ENCODE data around the gene MEGF8.

The MEGF8 gene

GRCh38 chr19:42396381-42397262 lies 71.2 kb downstream of the MEGF8 start:
- peak; percentile 100 for DNase-seq

GRCh38 chr19:42397263-42398166 lies 72.1 kb downstream of the MEGF8 start:
- DNase-seq = no peak

GRCh38 chr19:42400404-42400803 lies 75.0 kb downstream of the MEGF8 start:
- DNase-seq = no peak

- peak; percentile 67 for DNase-seq
Observed at GRCh38 chr19:42401365-42402303, 76.2 kb downstream of the MEGF8 start.

GRCh38 chr19:42402376-42403116 lies 77.1 kb downstream of the MEGF8 start:
- no peak for DNase-seq

GRCh38 chr19:42403586-42403985 lies 78.2 kb downstream of the MEGF8 start:
- no peak for DNase-seq

- DNase-seq = no peak
Observed at GRCh38 chr19:42406111-42406510, 80.7 kb downstream of the MEGF8 start.

- DNase-seq = no peak
Observed at GRCh38 chr19:42407085-42407815, 81.8 kb downstream of the MEGF8 start.

GRCh38 chr19:42407816-42408175 lies 82.4 kb downstream of the MEGF8 start:
- DNase-seq = no peak

- no peak for DNase-seq
Observed at GRCh38 chr19:42409477-42409876, 84.0 kb downstream of the MEGF8 start.

GRCh38 chr19:42410371-42410770 lies 84.9 kb downstream of the MEGF8 start:
- DNase-seq = no peak

GRCh38 chr19:42411581-42412178 lies 86.2 kb downstream of the MEGF8 start:
- DNase-seq = no peak

GRCh38 chr19:42412227-42412626 lies 86.8 kb downstream of the MEGF8 start:
- no peak for DNase-seq

GRCh38 chr19:42412661-42413076 lies 87.2 kb downstream of the MEGF8 start:
- no peak for DNase-seq

- no peak for DNase-seq
Observed at GRCh38 chr19:42419309-42419708, 93.9 kb downstream of the MEGF8 start.

GRCh38 chr19:42420055-42420544 lies 94.7 kb downstream of the MEGF8 start:
- DNase-seq = peak; percentile 70

- DNase-seq = no peak
Observed at GRCh38 chr19:42421101-42421500, 95.7 kb downstream of the MEGF8 start.

GRCh38 chr19:42421591-42422031 lies 96.2 kb downstream of the MEGF8 start:
- no peak for DNase-seq

GRCh38 chr19:42422092-42422900 lies 96.9 kb downstream of the MEGF8 start:
- DNase-seq = no peak

All from MV-4-11 (cell line).